GM21526 (cell line): Measurements from ENCODE around the gene CAMKV.
"Not testable (repeated sequence)": the region's sequence is repeated elsewhere in the genome, so short reads cannot be mapped to it uniquely, and the experiment has no call there.

ENCODE experiments used
- ATAC-seq: cut with Tn5 transposase; IDR thresholded peaks from one replicate; pipeline ENCODE4 v1.9.1; 2021; ENCODE audit warnings: moderate library complexity; ENCODE audit not compliant: unreplicated experiment, low FRiP score

Gene CAMKV, protein sequence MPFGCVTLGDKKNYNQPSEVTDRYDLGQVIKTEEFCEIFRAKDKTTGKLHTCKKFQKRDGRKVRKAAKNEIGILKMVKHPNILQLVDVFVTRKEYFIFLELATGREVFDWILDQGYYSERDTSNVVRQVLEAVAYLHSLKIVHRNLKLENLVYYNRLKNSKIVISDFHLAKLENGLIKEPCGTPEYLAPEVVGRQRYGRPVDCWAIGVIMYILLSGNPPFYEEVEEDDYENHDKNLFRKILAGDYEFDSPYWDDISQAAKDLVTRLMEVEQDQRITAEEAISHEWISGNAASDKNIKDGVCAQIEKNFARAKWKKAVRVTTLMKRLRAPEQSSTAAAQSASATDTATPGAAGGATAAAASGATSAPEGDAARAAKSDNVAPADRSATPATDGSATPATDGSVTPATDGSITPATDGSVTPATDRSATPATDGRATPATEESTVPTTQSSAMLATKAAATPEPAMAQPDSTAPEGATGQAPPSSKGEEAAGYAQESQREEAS

DNA sequence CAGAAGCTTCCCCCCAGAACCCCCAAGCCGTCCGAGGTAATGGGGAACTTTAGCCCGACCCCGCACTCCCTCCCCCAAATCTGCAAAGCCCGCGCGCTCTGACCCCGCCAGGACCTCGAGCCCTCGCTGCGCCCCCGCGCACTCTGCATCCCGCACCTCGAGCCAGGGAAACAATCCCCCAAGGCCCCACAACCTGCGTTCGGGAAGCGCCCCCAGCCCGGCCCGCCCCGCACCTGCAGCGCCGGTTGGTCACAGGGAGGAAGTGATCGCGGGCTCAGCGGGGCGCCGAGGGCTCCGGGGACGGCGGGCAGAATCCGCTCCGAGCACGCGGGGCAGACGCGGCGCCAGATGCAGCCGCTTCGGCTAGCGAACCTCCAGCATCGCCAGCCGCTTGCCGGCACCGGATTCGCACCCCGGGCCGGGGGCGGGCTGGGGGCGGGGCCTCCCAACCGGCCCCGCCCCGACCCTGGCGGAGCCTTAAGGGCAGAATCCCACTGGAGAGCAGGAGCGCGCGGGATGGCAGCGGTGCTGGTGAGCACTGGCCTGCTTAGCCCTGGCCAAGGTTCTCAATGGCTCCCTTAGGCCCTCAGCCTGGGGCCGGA is at the start of gene CAMKV:
CAMKV (minus strand) TSS at position 382 of the 602 bp plus-strand sequence. CDS start 7,518 bp downstream, outside the sequence.
- ATAC-seq: no peak

DNA sequence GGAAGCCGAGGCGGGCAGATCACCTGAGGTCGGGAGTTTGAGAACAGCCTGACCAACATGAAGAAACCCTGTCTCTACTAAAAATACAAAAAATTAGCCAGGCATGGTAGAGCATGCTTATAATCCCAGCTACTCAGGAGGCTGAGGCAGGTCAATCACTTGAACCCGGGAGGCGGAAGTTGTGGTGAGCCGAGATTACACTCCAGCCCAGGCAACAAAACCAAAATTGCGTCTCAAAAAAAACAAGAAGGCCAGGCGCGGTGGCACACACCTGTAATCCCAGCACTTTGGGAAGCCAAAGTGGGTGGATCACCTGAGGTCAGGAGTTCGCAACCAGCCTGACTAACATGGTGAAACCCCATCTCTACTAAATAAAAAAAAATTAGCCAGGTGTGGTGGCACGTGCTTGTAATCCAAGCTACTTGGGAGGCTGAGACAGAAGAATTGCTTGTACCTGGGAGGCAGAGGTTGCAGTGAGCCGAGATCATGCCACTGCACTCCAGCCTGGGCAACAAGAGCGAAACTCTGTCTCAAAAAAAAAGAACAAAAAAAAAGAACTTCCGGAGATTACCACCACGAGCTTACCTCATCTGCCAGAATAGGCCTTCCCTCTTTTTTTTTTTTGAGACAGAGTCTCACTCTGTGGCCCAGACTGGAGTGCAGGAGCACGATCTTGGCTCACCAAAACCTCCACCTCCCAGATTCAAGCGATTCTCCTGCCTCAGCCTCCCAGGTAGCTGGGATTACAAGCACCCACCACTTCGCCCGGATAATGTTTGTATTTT is 48.3 kb upstream of the CAMKV start:
- ATAC-seq: not testable (repeated sequence)

DNA sequence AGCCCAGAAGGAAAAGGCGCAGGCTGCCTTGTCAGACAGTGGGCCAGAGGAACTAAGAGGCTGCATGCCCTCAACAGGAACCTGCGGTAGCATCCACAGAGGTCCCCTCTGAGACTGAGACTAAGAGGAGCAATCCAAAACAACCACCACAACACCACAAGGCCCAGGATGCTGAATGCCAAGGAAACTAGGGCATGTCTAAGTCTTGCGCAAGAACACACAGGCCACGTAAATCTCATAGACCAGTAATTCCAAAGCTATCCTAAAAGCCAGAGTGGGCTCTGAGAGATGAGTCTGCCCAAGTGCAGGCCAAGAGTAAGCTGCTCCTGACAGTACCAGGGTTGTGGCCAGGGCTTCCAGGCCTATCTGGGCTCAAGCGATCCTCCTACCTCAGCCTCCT is 47.0 kb upstream of the CAMKV start:
- no peak for ATAC-seq

DNA sequence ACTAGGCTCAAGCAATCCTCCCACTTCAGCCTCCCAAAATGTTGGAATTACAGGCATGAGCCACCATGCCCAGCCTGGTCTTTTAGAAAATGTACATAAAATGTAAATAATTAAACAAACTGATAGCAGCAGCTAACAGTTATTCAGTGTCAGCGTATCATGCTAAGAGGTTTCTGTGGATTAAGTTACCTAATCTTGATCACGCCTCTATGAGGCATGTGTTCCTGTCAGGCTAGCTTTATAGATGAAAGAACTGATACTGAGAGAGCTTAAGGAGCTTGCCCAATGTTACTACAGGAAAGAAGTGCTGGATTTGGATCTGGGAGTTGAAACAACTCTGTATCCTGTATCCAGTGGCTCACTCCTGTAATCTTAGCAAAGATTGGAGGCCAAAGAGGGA is 45.2 kb upstream of the CAMKV start:
- ATAC-seq: no peak

DNA sequence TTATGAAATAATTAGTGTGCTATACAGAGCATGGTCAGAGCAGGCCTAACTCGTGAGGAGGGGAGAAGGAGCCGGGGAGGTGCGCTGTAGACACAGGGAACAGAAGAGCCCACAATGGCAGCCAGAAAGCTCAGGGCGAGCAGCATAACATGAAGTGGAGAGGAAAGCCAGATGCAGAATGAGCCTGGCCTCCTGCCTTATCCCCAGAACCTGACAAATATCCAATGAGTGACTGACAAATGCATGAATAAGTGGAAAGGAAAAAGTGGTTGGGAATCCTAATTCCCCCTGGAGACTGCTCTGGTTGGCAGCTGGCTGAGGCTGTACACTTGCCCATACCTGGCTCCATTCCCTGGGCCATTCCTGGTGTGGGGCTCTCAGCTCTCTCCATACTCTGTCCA is 43.2 kb upstream of the CAMKV start:
- no peak for ATAC-seq

DNA sequence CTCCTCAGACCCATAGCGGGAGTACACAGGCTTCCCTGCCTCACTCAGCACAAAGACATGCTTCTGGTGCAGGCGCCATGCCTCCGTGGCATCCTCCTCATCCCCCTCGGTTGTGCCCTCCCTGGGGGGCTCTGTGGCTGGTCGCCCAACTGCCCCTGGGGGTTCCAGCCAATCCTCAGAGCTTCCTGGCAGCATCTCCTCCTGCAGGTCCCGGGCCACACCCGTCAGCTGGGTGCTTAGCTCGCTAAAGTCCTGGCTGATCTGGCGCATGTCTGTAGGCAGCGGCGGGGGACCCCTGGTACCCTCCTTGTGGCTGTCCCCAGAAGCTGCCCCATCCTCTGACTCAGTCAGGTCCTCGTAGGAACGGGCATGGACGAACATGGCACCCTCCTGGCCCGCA is 41.9 kb upstream of the CAMKV start:
- ATAC-seq: no peak

DNA sequence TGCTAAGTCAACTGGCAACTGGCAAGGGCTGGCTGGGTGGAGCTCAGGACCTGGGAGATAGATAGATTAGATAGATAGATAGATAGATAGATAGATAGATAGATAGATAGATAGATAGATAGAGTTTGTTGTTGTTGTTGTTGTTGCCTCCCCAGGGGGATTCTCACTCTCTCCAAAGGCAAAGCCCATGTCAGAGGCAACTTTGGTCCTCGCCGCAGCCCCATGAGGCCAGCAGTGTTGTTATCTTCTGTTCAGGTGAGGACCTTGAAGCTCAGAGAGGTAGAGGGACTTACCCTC is 41.4 kb upstream of the CAMKV start:
- ATAC-seq: no peak

DNA sequence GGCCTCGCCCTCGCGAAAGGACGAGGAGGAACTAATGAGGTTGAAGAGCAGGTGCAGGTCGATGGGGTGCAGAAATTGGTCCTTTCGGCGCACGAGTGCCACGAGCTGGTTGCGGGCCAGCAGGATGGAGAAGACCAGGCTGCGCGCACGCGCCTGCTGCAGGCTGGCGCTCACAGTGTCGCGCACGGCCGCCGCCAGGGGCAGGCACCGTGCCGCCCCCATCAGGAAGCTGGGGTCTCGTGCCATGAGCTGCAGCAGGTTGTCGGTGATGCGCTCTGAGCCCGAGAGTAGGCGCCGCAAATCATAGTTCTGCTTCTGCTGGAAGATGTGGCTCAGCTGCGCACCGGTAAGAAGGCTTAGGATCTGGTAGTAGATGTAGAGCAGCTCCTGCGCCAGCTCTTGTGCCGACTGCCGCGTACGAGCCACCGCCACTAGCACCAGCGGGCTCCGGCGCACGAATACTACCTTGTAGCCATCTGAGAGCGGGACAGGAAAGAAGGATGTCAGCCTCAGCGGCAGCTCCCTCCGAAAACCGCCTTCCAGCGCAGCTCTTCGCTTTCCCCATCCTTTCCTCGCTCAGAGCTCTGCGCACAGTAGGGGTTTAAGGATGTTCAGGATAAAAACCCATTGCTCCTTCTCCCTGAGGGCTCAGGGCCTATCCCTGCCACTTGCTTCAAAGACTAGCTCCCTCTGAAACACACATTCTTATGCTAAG is 40.9 kb upstream of the CAMKV start:
- ATAC-seq: no peak

DNA sequence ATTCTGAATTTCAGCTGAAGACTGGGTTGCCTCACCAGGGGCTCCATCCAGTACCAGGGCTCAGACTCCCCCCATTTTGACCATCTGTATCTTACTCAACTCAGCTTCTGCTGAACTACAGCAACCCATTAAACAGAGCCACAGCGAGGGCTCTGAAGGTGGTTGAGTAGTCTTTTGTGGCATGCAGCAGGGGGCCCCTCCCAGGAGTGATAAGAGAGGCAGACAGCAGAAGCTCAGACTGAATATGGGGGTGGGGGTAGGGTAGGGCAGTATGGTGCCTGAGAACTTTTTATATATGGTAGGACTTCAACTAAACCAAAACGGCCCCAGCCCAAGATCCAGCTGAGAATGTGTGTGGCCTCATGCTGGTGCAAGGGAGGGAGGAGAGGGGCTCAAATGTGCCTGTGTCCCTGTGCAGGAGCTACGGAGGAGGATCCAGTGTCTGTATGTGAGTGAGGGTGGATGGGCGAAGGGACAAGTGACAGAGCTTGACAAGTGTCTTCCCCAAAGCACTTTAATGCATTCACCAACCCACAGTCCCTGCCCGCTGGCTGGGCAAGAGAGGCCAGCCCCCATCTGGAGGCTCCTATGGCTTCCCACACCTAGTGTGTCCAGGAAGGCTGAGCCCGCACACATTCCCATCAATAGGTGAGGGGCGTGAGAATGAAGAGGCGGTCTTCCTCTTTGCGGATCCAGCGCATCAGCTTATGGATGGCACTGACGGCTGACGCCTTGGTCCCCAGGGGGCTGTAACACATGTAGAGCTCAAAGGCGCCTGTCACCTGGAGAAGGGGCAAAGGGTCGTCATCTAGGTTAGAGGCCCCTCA is 38.9 kb upstream of the CAMKV start:
- ATAC-seq: no peak

DNA sequence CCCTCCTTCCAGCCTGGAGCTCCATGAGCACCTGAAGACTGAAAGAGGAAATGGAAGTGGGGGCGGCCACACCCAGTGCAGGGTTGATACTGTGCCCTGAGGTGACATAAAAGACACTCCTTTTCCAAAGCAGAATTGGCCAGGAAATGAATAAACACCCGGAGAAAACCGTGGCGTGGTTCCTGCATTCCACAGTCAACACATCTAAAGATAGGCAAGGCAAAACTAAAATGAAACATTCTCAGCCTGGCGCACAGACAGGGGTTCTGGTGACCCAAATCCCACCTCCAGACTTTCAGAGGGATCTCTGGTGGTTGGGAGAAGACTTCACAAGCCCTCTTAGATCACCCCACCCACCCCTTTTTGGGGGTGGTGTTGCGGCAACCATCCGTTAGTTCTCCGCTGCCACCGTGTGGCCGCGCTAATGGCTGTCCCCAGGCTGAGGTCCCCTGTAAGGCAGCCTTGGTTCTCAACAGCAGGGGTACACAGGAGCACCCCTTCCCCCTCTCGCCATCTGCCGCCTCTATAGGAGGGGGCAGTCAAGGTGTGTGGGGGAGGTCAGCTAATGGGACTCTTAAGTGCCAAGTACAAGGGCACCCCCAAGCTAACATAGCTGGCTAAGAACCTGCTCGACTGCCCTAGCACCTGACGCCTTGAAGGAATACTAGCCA is 36.5 kb upstream of the CAMKV start:
- ATAC-seq: peak; percentile 37

DNA sequence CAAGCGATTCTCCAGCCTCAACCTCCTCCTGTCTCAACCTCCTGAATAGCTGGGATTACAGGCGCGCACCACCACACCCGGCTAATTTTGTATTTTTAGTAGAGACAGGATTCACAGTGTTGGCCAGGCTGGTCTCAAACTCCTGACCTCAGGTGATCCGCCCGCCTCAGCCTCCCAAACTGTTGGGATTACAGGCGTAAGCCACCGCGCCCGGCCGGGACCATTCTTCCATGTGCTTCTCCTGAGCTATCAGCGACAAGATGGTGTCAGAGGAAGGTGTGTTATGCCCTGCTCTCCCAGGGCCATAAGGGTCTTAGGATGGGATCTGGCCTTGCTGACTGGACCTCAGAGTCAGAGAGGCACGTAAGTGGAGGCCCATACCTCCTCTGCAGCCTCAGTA is 34.7 kb upstream of the CAMKV start:
- ATAC-seq: not testable (repeated sequence)

DNA sequence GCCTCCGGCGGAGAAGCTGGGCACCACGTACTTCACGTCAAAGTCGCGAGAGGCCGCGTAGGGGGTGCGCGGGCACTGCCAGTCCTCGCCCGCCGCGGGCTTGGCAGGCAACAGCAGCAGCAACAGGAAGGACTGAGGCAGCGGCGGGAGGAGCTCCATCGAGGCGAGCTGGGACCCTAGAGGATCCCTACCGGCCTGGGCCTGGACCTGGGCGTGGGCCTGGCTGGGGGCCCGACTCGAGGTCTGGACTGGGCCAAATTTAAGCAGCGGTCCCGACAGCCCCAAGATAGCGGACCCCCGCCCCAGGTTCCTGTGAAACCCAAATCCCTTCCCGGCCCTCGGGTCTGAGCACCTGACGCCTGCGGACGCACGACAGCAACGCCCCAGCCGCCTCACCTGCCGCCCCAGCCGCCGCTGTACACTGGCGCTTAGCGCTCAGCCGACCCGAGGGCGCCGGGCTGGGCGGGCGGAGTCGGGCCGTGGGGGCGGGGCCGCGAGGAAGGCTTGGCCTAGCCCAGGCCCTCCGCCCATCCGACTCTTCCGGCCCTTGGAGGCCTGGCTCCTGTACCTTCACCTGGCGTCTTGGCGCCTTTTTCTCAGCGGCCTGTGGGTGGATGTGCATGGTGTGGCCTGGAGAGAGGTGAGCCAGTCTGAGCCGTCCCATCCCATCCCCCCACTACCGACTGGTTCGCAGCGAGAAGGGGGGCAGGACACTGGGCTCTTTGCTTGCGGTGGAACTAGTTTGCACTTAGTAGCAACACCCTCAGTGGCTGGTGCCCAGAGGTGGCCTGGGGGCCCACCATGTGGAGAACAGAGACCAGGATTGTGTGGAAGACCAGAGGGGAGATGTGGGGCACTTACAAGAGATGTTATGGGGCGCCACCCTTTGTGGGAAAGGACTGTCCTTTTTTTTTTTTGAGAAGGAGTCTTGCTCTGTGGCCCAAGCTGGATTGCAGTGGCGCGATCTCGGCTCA is 34.0 kb upstream of the CAMKV start, which contains the start of gene MST1R:
MST1R (minus strand) TSS at position 423 of the 974 bp plus-strand sequence; CDS start at position 159, 264 bp downstream.
- ATAC-seq: peak; percentile 61

DNA sequence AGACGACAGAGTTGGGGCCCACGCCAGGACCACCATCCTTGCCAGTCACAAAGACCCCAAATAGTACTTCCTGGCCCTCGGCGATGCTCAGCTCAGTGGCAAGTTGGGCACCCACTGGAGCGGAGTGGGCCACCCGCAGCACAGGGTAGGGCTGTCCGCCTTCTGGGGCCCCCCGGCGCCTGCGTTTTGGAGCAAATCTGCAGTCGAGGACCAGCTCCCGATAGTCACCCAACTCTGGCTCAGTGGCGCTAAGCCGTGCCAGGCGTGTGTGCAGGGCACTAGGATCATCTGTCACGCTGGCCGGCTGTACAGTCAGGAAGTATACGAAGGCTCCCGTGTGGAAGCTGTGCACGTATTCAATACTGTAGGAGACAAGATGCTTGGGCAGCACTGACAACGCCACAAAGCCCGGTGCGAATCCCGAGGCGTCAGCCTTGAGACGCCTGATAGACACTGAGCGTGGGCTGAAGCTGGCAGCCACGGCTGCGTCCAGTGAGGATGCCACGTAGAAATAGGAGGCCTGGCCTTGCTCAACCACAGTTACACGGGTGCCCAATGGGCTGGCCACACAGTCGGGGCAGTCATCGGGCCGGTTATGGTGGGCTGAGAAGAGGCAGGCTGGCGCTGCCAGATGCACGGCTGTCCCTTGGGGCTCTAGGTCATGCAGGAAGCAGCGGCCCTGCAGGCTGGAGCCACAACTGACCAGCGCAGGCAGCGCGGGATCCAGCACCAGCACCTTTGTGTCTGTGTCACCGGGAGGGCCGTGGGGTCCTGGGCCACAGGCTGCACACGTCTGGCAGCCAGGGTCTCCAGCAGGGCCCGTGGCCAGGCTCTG is 33.0 kb upstream of the CAMKV start:
- no peak for ATAC-seq

DNA sequence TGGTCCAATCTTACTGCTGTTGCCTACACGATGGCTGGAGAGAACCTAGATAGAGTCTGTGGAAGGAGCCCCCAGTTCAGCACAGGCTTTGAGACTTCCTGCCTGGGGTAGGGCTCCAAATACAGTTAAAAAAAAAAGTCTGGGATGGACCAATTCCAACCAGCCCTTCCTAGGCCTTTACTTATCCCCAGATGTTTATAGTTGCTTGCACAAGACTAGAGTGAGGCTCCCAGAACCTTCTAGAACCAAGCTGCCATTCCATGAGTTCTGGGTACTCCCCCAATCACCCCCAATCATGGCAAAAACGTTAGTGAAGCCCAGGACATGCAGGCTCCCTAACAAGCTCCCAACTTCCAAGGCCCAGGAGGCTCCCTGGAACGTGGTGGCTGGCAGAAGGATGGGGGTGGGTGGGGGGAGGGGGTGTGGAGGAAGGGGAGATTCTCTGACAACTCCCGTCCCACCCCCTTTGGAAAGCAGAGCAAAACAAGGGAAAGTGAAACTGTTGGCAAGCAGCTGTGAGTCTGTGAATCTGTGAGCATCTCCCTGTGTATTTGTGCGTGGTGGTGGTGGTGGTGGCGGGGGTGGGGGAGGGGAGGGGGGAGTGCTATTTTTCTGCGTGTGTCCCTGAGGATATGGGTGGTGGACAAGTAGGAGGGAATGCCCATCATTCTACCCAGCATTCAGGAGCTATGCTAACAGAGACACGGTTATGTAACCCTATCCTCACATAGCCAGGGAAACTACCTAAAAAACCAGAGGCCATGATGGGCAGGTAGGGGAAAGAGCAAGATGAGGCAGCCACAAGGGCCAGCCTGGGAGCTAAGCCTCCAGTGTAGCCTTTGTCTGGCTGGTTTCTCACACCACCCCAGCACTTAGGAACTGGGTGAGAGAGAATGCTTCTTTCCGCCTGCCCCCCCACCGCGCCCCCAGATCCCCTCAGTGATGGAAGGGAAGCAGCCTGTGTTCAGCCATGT is 31.9 kb upstream of the CAMKV start:
- ATAC-seq: no peak

DNA sequence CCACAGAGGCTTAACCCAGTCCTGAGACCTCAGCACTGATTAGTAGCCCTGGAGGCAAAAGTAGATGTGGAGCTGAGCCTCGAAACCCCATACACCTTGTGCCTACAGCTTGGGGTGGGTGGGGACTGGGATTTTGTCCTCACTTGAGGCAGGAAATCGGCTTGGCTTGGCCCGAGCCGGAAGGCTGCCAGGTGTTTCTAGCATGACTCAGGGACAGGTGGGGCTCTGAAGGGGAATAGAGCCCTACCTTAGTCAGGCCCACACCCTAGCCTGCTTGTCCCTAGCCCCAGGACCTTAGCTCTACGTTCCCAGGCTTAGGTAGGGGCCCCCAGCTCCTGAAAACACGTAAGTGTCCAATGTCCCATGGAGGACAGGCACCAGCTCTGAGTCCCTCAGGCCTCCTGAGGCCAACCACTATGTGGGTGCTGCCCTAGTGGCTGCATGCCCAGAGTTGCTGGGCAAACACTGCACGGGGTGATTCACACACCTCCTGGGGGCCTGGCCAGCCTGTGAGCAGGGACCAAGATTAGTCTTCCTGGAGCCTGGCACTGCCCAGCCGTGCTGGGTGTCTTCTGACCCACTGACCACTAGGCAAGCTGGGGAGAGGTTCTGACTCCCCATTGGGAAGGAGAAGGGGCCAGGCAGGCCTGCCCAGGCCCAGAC is 30.9 kb upstream of the CAMKV start:
- no peak for ATAC-seq

DNA sequence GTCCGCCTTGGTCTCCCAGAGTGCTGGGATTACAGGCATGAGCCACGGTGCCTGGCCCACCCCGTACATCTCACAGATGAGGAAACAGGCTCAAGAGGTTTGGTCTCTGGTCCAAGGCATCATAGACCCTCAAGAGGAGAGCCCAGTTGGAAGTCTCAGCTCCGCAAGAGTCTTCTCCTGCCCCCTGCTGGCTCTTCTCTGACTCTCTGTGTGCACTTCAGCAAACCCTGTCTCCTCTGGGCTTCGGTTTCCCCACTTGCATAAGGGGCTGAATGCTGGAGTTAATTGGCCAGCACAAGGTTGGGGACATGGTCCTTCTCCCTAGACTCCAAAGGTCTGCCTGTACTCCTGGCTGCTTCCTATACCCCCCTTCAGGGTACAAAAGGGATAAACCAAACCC is 30.1 kb upstream of the CAMKV start:
- no peak for ATAC-seq
